Lower leg skin (tissue), 4 donors: ENCODE measurements around the gene UBAP2. TPM values are rescaled to one million over a fixed set of nuclear protein-coding genes. Genes with fewer than 3 reads are reported as not detected.
"Not testable (repeated sequence)": the region's sequence is repeated elsewhere in the genome, so short reads cannot be mapped to it uniquely, and the experiment has no call there.

Experiments used
- DNase-seq, 2 donors: peaks; one replicate each; pipeline ENCODE4 v3.0.0-alpha.2; 2019; ENCODE audit warnings: low spot score in 2 of 2
- H3K4me3 ChIP-seq: fragments of 200-600 bp; sonication (generic); 2 replicates; pipeline ENCODE4 v1.5.1; 2017; ENCODE audit warnings: mild to moderate bottlenecking, low read depth; ENCODE audit not compliant: poor library complexity, severe bottlenecking
- POLR2A ChIP-seq, 2 donors: fragments of 450-650 bp; IDR thresholded peaks; one replicate each; pipeline ENCODE4 v1.6.1; 2016 to 2017; ENCODE audit warnings: antibody characterized with exemption in 2 of 2, mild to moderate bottlenecking in 1 of 2, moderate library complexity in 1 of 2
- WGBS, 2 donors: methylation state at CpG; one replicate each; pipeline ENCODE4 v1.1.5; 2018; 5-methylcytosine and 5-hydroxymethylcytosine counted together
- intact Hi-C: fragments of 100-400 bp; cut with DNase I; formaldehyde crosslinking; loops from one replicate; pipeline ENCODE4 v1.15.0; 2023; ENCODE audit warnings: low total_unique reads
- total RNA-seq, 4 donors: library from RNA; depleted of rRNA; stranded (reverse); fragments of >200 nt; gene quantifications; one replicate each; pipeline ENCODE4 v1.1.0, GENCODE V29; 2016
- TF ChIP-seq, protein P1 (sequence below), 3 donors: fragments of 450-650 bp; IDR thresholded peaks; one replicate each; pipeline ENCODE4 v1.5.1; 2016; ENCODE audit warnings: antibody characterized with exemption in 3 of 3, mild to moderate bottlenecking in 3 of 3, moderate library complexity in 2 of 3

The UBAP2 gene
- total RNA-seq, 4 donors from 2014 or later: 20.0 to 29.1 (median 28.6) TPM

DNA sequence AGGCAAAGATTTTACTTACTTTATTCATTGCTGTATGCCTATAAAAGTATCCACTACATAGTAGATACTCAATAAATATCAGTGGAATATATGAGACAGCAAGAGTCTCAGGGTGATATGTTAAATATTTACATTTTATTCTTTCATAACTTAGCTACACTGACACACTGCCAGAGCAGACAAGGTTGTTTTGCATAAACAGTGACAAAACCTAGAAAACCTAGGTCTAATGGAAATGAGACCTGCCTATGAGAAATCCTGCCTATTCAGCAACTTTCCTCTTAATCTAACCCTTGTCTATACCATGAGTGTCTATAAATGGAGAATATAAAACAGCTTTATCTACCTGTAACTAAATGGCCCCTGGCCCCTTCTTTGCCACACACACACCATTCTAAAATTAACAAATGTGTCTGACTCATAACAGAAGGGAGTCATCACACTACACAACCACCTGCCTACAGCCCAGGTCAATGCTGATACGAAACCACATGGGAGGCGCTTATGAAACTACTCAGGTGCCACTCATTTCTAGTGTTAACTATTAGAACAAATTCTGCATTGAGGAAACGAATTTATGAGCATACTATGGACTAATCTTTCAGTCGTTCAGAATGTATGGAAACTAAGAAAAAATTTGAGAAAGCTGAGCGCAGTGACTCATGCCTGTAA, 60.3 kb downstream of the UBAP2 start:
- TF ChIP-seq, protein P1, sequence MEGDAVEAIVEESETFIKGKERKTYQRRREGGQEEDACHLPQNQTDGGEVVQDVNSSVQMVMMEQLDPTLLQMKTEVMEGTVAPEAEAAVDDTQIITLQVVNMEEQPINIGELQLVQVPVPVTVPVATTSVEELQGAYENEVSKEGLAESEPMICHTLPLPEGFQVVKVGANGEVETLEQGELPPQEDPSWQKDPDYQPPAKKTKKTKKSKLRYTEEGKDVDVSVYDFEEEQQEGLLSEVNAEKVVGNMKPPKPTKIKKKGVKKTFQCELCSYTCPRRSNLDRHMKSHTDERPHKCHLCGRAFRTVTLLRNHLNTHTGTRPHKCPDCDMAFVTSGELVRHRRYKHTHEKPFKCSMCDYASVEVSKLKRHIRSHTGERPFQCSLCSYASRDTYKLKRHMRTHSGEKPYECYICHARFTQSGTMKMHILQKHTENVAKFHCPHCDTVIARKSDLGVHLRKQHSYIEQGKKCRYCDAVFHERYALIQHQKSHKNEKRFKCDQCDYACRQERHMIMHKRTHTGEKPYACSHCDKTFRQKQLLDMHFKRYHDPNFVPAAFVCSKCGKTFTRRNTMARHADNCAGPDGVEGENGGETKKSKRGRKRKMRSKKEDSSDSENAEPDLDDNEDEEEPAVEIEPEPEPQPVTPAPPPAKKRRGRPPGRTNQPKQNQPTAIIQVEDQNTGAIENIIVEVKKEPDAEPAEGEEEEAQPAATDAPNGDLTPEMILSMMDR (IDR thresholded peaks at IDR 0.05): no peak
- no peak for TF ChIP-seq POLR2A (IDR thresholded peaks at IDR 0.05)

DNA sequence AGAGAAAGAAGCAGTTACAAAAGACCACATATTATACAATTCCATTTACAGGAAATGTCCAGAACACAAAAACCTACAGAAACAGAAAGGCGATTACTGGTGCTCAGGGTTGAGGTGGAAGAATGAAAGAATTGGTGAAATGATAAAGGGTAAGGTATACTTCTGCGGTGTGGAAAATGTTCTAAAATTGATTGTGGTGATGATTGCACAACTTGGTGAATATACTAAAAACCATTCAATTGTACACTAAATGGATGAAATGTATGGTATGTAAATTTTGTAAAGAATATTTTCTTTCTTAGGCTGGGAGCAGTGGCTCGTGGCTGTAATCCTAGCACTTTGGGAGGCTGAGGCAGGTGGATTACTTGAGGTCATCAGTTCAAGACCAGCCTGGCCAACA, 72.3 kb downstream of the UBAP2 start:
- TF ChIP-seq, protein P1 (IDR thresholded peaks at IDR 0.05): no peak
- no peak for TF ChIP-seq POLR2A (IDR thresholded peaks at IDR 0.05)
- DNase-seq: no peak
- 60 to 96% methylated on average over 3 of the region's 3 CpGs for WGBS, 2 donors
- H3K4me3 ChIP-seq: no peak overlapping the region
- intact Hi-C loops: no loop called here

More for the DNA sequence above, 60.3 kb downstream of the UBAP2 start:
- H3K4me3 ChIP-seq: no peak overlapping the region
- DNase-seq: no peak
- WGBS, 2 donors: 81 to 85% methylated on average over 5 of the region's 5 CpGs
- intact Hi-C loops: no loop called here

DNA sequence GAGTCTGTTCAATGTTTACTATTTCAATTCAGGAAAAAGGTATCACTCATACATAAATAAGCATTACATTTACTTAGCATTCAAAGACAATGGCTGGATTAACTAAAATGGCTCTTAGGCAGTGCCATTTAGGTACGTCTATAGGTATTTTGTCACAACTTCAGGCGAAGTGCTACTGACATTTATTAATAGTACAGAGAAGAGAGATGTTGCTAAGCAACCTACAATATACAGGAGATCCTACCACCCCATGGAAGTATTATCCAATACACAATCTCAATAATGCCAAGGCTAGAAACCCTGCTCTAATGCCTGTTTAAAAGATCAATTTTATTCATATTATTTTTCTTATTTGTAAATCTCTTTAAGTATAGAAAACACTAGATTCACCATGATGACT, 76.0 kb downstream of the UBAP2 start:
- H3K4me3 ChIP-seq: no peak overlapping the region
- WGBS, 2 donors: 83 to 84% methylated on average over 2 of the region's 2 CpGs
- DNase-seq: no peak
- intact Hi-C loops: no loop called here
- TF ChIP-seq, protein P1 (IDR thresholded peaks at IDR 0.05): no peak
- TF ChIP-seq POLR2A (IDR thresholded peaks at IDR 0.05): no peak

DNA sequence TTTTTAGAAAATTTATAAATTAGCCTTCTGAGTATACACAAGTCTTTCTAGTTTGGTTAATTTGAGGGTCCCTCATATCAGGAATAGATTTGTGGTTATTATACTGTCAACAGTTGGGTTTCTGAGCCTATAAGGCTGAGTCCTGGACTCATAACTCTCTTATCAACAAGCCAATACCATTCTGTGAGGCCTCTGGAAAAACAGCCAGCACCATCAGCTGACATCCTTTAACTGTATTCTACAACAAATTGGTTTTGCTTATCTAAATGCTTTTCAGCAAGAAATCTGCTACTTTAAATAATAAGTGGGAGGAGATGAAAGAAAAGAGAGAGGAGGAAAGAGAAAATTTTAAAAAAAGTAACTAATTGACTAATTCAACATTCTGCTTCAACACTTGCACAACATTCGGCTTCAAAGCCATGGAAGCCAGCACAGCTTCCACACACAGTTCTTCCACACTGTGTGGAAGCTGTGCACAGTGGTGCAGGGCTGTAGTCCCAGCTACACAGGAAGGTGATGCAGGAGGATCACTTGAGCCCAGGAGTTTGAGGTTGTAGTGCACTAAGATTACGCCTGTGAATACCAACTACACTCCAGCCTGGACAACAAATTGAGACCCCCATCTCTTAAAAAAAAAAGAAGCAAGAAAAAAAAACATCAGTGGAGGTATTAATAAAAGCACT, 84.5 kb downstream of the UBAP2 start:
- intact Hi-C loops: no loop called here
- 89 to 100% methylated on average over 2 of the region's 2 CpGs for WGBS, 2 donors

DNA sequence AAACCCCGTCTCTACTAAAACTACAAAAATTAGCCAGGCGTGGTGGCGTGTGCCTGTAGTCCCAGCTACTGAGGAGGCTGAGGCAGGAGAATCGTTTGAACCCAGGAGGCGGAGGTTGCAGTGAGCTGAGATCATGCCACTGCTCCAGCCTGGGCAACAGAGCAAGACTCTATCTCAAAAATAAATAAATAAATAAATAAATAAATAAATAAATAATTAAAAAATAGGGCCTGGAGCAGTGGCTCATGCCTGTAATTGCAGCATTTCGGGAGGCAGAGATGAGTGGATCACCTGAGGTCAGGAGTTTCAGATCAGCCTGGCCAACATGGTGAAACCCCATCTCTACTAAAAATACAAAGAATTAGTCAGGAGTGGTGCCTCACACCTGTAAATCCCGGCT, 86.2 kb downstream of the UBAP2 start:
- DNase-seq, H3K4me3 ChIP-seq, intact Hi-C loops: not testable (repeated sequence)
- WGBS, 2 donors: 82 to 98% methylated on average over 7 of the region's 7 CpGs

More for the DNA sequence above, 84.5 kb downstream of the UBAP2 start:
- no peak for TF ChIP-seq POLR2A (IDR thresholded peaks at IDR 0.05)
- TF ChIP-seq, protein P1 (IDR thresholded peaks at IDR 0.05): no peak
- H3K4me3 ChIP-seq: no peak overlapping the region
- DNase-seq: no peak

DNA sequence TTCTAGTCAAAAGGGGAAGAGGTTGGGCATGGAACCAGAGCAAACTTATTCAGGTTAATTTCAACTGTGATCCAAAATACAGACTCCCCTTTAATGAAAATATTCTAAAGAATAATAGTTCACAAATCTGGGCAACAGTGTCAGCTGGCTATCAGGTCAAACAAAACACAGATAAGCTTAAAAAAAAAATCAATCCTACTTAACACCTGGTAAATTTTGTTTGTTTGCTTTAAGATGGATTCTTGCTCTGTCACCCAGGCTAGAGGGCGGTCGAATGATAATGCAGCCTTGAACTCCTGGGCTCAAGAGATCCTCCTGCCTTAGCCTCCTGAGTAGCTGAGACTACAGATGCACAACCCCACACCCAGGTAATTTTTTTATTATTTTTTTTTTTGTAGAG, 89.0 kb downstream of the UBAP2 start:
- intact Hi-C loops: no loop called here
- WGBS, 2 donors: 94 to 96% methylated on average over 2 of the region's 2 CpGs
- TF ChIP-seq, protein P1 (IDR thresholded peaks at IDR 0.05): no peak
- TF ChIP-seq POLR2A (IDR thresholded peaks at IDR 0.05): no peak
- DNase-seq: no peak
- no peak overlapping the region for H3K4me3 ChIP-seq
